Mammary epithelial cell (primary cell): Measurements from ENCODE around the gene PSPH.

Experiments used
- EZH2 ChIP-seq: IDR thresholded peaks from 2 replicates; pipeline ENCODE4 v1.6.1; 2012; ENCODE audit warnings: low read length, inconsistent platforms, borderline replicate concordance
- TF ChIP-seq, protein P1 (sequence below), 2 donors: IDR thresholded peaks in 1 of 2; conservative IDR thresholded peaks in 1 of 2; 2 replicates each; pipeline ENCODE4 v1.5.1; 2011 to 2012; ENCODE audit warnings: inconsistent platforms in 2 of 2, low read length in 2 of 2, mild to moderate bottlenecking in 2 of 2, control low read depth in 1 of 2, low read depth in 1 of 2; ENCODE audit not compliant: insufficient read depth in 1 of 2; ENCODE audit errors: extremely low read depth in 1 of 2

DNA sequence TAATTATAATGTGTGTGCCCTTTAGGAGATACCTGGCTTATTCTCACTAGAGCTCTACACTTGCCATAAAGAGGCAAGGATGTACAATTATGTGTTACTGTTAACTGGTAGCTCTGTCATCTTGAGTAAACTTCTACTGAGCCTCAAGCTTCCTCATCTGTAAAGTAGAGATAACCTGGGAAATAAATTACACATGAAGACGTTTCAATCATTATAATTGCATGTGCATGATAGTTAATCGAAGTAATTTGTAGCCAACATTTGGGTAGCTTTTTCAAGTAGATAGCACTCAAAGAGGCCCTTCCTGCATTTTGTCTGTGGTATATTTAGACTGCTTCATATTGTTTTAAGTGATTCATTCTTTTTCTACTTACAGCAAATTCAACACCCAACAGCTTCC, 2.7 kb upstream of the PSPH start:
- TF ChIP-seq, protein P1, sequence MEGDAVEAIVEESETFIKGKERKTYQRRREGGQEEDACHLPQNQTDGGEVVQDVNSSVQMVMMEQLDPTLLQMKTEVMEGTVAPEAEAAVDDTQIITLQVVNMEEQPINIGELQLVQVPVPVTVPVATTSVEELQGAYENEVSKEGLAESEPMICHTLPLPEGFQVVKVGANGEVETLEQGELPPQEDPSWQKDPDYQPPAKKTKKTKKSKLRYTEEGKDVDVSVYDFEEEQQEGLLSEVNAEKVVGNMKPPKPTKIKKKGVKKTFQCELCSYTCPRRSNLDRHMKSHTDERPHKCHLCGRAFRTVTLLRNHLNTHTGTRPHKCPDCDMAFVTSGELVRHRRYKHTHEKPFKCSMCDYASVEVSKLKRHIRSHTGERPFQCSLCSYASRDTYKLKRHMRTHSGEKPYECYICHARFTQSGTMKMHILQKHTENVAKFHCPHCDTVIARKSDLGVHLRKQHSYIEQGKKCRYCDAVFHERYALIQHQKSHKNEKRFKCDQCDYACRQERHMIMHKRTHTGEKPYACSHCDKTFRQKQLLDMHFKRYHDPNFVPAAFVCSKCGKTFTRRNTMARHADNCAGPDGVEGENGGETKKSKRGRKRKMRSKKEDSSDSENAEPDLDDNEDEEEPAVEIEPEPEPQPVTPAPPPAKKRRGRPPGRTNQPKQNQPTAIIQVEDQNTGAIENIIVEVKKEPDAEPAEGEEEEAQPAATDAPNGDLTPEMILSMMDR (conservative IDR thresholded peaks at IDR 0.05 in 1 of 2, IDR thresholded peaks at IDR 0.05 in 1 of 2; ENCODE audit: extremely low read depth in 1 of 2, insufficient read depth in 1 of 2, low read depth in 1 of 2, low read length in 2 of 2), result no peak
- TF ChIP-seq EZH2, result no peak
